GM19463 (cell line): ENCODE results near the gene TKTL1.

Experiments
- ATAC-seq: cut with Tn5 transposase; IDR thresholded peaks from one replicate; pipeline ENCODE4 v1.9.1; 2021; ENCODE audit warnings: mild to moderate bottlenecking, moderate library complexity; ENCODE audit not compliant: unreplicated experiment

The TKTL1 gene

GRCh38 chrX:154308108-154308946, 12.7 kb downstream of the TKTL1 start:
- ATAC-seq, result peak; percentile 47

DNA sequence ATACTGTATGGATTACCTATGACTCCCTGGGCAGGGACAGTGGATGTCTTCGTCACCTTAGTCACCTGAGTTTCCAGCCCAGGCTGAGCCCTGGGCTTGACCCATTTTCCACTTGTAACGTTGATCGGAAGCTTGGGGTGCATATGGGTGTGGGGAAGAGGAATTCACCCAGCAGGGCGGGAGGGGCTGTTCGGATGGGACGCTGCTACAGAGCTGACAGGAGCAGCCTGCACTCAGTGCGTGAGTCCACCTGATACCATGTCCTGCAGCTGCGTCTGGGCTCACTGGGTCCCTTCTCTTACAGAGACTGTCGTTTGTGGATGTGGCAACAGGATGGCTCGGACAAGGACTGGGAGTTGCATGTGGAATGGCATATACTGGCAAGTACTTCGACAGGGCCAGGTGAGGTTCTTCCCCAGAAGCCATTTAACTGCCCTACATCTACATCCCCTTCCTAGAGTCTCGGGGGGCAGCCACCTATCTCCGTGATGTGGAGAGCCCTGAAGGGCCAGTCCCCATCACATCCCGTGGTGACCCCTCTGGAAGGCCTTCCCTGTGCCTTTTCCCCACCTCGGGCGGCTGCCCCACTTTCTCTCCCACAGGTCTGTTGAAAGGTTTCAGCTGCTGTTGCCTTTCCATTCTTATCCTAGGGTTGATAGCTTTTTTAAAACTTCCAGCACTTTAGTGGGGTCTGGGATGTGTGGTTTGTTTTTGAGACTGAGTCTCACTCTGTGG, 13.6 kb downstream of the TKTL1 start:
- ATAC-seq, result no peak

DNA sequence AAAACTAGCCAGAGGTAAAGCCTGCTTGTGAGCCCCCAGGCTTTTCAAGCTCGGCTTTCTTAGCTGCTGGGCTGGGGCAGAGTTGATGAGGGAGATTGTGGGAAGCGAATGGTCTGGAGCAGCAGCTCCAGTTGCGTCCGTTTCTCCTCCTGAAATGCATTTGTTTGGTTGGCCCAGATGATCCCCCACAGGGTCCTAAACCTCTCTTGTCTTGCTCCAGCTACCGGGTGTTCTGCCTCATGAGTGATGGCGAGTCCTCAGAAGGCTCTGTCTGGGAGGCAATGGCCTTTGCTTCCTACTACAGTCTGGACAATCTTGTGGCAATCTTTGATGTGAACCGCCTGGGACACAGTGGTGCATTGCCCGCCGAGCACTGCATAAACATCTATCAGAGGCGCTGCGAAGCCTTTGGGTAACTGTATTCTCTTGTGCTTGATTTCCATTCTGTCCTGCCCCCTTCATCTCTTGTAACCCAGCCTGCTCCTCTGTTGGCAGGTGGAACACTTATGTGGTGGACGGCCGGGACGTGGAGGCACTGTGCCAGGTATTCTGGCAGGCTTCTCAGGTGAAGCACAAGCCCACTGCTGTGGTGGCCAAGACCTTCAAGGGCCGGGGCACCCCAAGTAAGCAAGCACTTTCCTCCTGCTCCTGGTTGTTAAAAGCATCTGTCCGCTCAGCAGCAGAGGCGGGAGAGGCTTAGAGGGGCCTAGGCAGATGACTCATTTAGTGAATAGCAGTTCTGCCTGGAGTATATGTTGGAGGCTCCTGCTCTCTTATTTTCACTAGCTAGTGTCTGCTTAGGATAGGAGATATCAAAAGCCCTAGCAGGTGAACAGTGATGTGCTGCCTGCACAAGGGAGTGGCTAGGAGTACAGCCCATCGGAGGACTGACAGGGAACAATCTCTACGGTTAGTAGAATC, 15.3 kb downstream of the TKTL1 start:
- no peak for ATAC-seq

- no peak for ATAC-seq
Observed at GRCh38 chrX:154312116-154312515, 16.5 kb downstream of the TKTL1 start.

GRCh38 chrX:154313147-154313546, 17.6 kb downstream of the TKTL1 start:
- ATAC-seq, result no peak

- no peak for ATAC-seq
Observed at GRCh38 chrX:154315416-154315815, 19.8 kb downstream of the TKTL1 start.

DNA sequence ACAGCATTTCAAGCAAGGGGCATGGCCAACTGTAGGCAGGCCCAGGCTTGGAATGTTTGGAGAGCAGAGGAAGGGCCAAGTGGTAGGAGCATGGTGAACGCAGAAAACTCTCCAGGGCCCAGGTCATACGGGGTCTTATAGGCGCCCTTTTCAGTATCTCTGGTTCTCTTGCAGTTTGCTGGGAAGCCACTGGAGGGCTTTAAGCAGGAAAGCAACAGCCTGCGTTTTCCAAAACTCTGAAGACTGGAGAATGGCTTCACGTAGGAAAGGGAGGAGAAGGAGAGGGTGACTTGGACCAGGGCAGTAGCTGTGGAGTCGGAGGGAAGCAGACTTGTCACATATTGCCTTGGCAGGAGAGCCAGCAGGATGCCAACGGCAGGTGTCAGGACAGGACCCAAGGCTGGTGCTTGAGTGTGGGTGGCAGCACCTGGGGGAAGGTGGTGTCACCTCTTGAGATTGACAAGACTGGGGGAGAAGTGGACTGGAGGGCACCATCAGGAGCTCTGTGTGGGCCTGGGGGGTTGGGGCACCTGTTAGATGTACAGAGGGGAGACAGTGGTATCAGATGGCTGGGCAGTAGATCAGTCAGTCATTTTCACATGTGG, 21.9 kb downstream of the TKTL1 start:
- ATAC-seq, result no peak

DNA sequence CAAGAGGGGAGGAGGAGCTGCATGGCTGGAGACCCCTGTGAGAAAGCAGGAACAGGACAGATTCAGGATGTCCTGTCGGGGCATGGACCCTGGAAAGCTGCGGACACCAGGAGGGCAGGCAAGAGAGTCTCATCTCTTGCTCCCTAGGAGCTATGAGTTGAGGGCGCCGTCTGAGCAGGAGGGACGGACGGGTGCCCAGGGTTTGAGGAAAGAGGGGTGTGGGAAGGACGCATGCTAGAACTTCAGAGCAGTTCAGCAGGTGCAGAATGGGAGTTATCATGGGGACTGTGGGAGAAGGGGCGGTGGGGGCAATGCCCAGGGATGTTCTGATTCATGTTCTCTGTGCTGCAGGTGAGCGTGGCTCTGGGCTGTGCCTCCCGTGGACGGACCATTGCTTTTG, 24.8 kb downstream of the TKTL1 start:
- ATAC-seq, result no peak

- ATAC-seq, result no peak
Observed at GRCh38 chrX:154321152-154321551, 25.6 kb downstream of the TKTL1 start.

GRCh38 chrX:154321594-154321993, 26.0 kb downstream of the TKTL1 start:
- no peak for ATAC-seq

- ATAC-seq, result no peak
Observed at GRCh38 chrX:154322890-154323289, 27.3 kb downstream of the TKTL1 start.

- ATAC-seq, result no peak
Observed at GRCh38 chrX:154323537-154323936, 27.9 kb downstream of the TKTL1 start.

GRCh38 chrX:154325541-154325940, 29.9 kb downstream of the TKTL1 start:
- ATAC-seq, result no peak

DNA sequence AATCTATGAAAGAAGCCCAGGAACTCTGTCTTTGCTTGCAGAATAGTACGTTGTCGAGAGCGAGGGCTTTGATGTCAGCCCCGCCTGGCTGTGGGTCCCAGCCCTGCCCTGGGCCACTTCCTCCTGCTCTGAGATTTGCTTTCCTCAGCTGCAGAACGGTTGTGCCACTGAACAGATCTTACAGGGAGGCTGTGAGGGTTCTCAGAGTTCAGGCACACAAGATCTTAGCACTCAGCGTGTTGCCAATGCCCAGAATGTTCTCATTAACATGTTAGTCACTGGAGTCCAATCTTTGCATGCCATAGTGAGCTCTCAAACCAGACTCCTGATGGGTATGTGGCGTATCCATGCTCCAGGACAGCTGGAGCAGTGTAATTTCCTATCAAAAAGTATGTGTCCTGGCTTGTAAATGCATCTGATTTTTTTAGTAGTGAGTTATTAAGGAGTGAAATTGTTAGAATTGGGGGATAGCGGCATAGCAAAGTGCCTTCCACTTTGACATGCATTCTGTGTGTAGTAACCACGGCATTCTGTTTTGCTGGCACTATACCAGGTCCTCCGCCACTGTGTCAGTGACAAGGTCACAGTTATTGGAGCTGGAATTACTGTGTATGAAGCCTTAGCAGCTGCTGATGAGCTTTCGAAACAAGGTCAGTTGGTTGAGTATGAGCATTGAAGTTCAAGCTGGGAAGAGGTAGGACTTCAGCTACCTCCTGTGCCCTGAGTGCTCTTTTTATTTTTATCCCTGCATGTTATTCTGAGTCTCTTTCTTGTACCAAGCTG, 31.6 kb downstream of the TKTL1 start:
- ATAC-seq, result no peak

DNA sequence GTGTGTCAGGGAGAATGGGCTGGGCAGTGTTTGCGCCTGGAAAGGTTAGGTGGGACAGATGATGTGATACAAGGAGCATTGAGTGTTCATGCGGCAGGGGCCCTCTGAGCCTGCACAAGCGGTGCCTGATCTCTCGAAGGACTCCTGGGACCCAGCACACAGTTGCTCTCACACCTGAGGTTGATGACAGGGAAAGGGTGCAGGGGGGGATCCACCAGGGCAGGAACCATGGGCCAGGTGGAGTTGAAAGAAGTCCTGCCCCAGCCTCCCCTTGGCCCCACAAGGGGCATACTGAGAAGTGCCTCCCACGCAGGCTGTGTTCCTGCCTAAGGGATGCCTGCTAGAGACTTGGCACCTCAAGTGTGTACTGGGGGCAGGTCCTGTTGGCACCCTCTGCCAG, 33.1 kb downstream of the TKTL1 start:
- no peak for ATAC-seq

DNA sequence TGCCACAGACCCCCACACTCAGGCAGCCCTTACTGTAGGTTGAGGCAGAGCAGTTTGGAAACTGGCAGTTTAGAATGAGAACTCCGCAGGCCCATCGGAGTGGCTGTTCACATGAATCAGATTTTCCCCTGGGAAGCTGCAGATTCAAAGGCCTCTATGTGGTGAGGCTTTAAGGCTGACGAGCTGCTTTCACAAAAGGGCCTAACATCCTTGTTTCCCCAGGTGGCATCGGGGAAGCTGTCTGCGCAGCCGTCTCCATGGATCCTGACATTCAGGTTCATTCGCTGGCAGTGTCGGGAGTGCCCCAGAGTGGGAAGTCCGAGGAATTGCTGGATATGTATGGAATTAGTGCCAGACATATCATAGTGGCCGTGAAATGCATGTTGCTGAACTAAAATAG, 33.7 kb downstream of the TKTL1 start:
- ATAC-seq, result no peak

GRCh38 chrX:154332561-154332960, 37.0 kb downstream of the TKTL1 start:
- no peak for ATAC-seq

DNA sequence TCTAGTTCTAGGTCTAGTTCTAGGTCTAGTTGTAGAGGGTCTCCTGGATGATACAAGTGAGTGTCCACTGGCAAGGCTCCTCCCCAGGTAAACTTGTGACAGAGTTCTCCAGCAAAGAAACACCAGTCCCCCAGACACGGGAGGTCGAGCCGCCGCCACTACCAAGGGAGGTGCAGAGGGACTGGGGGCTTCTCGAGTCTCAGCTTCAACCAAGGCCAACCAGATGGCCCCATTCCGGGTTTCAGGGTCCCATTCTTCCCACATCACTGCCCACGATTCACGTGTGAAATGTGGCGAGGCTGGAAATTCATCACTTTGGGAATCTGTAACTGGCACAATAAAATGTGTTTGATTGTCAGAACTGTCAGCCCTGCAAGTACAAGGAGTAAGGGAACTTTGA, 37.5 kb downstream of the TKTL1 start:
- ATAC-seq, result no peak

GRCh38 chrX:154333837-154334271, 38.3 kb downstream of the TKTL1 start:
- ATAC-seq, result peak; percentile 74

- ATAC-seq, result no peak
Observed at GRCh38 chrX:154334496-154334895, 38.9 kb downstream of the TKTL1 start.
